Measurements from ENCODE around the gene GRID2IP. TPM values are rescaled to one million over a fixed set of nuclear protein-coding genes. Genes with fewer than 3 reads are reported as not detected.

GRID2IP gene
- total and polyA plus RNA-seq, 8 donors, result 0.21 to 1.3 (median 1.1) TPM

GRCh38 chr7:6481445-6481844, 69.8 kb downstream of the GRID2IP start:
- no peak for ATAC-seq
- H3K4me3 ChIP-seq, result peak overlapping the region in 1 of 2 donors; percentile 6
- no peaks in the 10 kb centered on the region for H3K27me3 ChIP-seq
- H3K36me3 ChIP-seq, result peaks cover 0 to 18% of the 10 kb centered on the region in 2 donors
- no peak overlapping the region for H3K27ac ChIP-seq
- intact Hi-C loops (cut with DNase I), result no loop called here
- peaks cover 21 to 70% of the 10 kb centered on the region in 2 donors for H3K4me1 ChIP-seq
- TF ChIP-seq CTCF (IDR thresholded peaks at IDR 0.05), result no peak
- H3K9me3 ChIP-seq, result no peaks in the 10 kb centered on the region
- no peak for DNase-seq

GRCh38 chr7:6480323-6480660, 71.0 kb downstream of the GRID2IP start:
- ATAC-seq, result no peak
- H3K4me3 ChIP-seq, result no peak overlapping the region
- H3K27ac ChIP-seq, result no peak overlapping the region

DNA sequence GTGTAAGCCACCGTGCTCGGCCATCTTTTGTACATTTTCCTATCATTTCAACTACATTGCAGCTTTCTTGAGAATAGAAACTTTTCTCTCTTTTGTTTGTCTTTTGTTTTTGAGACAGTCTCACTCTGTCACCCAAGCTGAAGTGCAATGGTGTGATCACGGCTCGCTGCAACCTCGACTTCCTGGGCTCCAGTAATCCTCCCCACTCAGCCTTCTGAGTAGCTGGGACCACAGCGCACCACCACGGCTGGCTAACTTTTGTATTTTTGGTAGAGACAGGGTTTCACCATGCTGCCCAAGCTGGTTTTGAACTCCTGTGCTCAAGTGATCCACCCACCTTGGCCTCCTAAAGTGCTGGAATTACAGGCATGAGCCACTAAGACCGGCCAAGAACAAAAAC, 72.2 kb downstream of the GRID2IP start:
- H3K36me3 ChIP-seq, result peaks cover 0 to 33% of the 10 kb centered on the region in 2 donors
- TF ChIP-seq CTCF (IDR thresholded peaks at IDR 0.05), result no peak
- H3K27ac ChIP-seq, result no peak overlapping the region
- H3K27me3 ChIP-seq, result no peaks in the 10 kb centered on the region
- no peaks in the 10 kb centered on the region for H3K9me3 ChIP-seq
- H3K4me1 ChIP-seq, result peaks cover 24 to 71% of the 10 kb centered on the region in 2 donors
- no peak for DNase-seq
- H3K4me3 ChIP-seq, result no peak overlapping the region
- intact Hi-C loops (cut with DNase I), result no loop called here
- no peak for ATAC-seq

More at GRCh38 chr7:6480323-6480660, 71.0 kb downstream of the GRID2IP start:
- H3K4me1 ChIP-seq, result peaks cover 24 to 79% of the 10 kb centered on the region in 2 donors
- no peaks in the 10 kb centered on the region for H3K27me3 ChIP-seq
- intact Hi-C loops (cut with DNase I), result no loop called here
- DNase-seq, result no peak
- H3K36me3 ChIP-seq, result peaks cover 0 to 23% of the 10 kb centered on the region in 2 donors
- no peaks in the 10 kb centered on the region for H3K9me3 ChIP-seq
- no peak for TF ChIP-seq CTCF (IDR thresholded peaks at IDR 0.05)

- Histone ChIP-seq H3K27me3 (no peaks in the 10 kb centered on the region), H3K4me3 (no peak overlapping the region), H3K9me3 (no peaks in the 10 kb centered on the region), H3K4me1 (peaks cover 24 to 70% of the 10 kb centered on the region in 2 donors), H3K27ac (no peak overlapping the region), H3K36me3 (peaks cover 0 to 41% of the 10 kb centered on the region in 2 donors)
- DNase-seq (no peak), ATAC-seq (no peak)
- intact Hi-C loops (cut with DNase I), result no loop called here
- TF ChIP-seq CTCF (IDR thresholded peaks at IDR 0.05), result no peak
Observed at GRCh38 chr7:6478186-6478585, 73.1 kb downstream of the GRID2IP start.

- Histone ChIP-seq H3K27me3 (no peaks in the 10 kb centered on the region), H3K9me3 (no peaks in the 10 kb centered on the region), H3K36me3 (peaks cover 0 to 50% of the 10 kb centered on the region in 2 donors), H3K4me1 (peaks cover 18 to 63% of the 10 kb centered on the region in 2 donors), H3K27ac (no peak overlapping the region), H3K4me3 (no peak overlapping the region)
- ATAC-seq (no peak), DNase-seq (no peak)
- no peak for TF ChIP-seq CTCF (IDR thresholded peaks at IDR 0.05)
- intact Hi-C loops (cut with DNase I), result no loop called here
Observed at GRCh38 chr7:6477318-6477660, 74.0 kb downstream of the GRID2IP start.
